ENCODE data around the gene PEX5L.
"Not testable (repeated sequence)": the region's sequence is repeated elsewhere in the genome, so short reads cannot be mapped to it uniquely, and the experiment has no call there.

PEX5L gene

DNA sequence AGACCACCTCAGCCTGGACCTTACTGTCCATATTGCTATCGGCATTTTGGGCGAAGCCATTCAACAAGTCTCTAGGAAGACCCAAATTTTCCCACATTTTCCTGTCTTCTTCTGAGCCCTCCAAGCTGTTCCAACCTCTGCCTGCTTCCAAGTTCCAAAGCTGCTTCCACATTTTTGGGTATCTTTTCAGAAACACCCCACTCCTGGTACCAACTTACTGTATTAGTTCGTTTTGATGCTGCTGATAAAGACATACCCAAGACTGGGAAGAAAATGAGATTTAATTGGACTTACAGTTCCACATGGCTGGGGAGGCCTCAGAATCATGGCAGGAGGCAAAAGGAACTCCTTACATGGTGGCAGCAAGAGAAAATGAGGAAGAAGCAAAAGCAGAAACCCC lies 28.4 kb downstream of the PEX5L start:
- not testable (repeated sequence) for DNase-seq

DNA sequence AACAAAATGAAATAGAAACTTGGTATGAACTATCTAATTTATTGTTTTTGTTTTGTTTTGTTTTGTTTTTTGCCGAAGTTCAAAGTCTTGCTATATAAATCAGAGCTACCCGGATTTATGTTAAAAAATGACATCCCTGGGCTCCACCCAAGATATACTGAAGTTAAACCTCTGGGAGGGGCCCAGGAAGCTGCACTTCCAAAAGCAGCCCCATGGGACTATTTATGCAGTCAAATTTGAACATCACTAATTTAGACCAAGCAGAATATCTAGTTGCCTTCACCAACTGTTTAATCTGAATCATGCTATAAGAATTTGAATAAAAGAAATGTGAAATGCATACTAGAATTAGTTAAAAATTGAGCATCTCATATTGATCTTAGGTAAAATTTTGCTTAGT lies 32.2 kb downstream of the PEX5L start:
- DNase-seq: no peak

DNA sequence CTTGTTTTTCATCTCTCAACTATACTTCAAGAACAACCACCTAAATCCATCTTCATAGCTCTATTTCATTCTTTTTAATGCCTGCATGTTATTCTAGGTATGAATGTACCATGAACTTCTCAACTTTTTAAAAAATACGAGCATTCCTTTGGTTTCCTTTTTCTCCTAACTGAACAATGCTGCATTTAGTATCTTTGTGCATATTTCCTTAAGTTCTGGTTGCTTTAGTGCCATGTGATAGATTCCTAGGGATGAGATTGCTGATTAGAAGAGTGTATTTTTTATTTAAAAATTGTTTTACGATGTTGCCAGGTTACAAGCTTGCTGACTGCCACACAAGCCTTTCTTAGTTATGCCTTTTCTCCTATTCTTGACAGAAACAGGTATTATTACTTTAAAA lies 34.7 kb downstream of the PEX5L start:
- no peak for DNase-seq

- no peak for DNase-seq
These were observed 36.2 kb downstream of the PEX5L start for GRCh38 chr3:180000500-180000899.

GRCh38 chr3:179995406-179995805 lies 41.3 kb downstream of the PEX5L start:
- DNase-seq: peak; percentile 9

- no peak for DNase-seq
These were observed 44.9 kb downstream of the PEX5L start for GRCh38 chr3:179991883-179992282.

DNA sequence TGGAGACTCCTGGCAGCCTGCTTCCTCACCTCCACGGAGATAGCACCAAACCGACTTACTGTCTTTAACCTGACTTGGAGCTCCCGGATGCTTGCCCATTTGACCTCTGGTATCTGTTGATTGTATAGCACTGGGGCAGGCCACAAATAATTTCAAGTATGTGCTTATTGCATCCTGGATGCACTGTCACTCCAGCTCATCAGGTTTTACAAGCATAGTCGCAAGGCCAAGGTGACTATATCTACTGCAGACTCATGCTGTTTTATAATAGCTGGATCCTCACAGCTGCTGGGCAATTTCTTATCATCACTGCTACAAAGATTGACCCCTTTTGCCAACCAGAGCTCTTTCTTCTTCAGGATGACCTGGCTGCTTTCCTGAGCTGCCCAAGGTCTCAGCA lies 45.6 kb downstream of the PEX5L start:
- no peak for DNase-seq

DNA sequence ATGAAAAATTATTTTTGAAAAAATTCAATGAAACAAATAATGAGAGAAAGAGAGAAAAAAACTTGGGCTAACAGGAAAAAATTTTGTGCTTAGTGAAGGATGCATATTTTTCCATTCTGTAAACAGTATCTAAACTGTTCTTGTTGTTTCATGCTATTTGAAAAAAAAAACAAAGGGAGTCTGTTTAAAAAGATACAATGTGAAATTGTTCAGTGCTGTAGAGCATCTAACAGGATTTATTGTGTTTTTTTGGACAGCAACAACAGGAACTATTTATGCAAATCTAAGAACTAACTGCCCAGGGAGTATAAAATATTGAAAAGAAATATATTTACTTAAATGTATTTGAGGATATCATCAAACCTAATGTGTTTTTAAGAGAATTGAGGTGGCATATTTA lies 55.1 kb downstream of the PEX5L start:
- no peak for DNase-seq

GRCh38 chr3:179977356-179977755 lies 59.4 kb downstream of the PEX5L start:
- no peak for DNase-seq

DNA sequence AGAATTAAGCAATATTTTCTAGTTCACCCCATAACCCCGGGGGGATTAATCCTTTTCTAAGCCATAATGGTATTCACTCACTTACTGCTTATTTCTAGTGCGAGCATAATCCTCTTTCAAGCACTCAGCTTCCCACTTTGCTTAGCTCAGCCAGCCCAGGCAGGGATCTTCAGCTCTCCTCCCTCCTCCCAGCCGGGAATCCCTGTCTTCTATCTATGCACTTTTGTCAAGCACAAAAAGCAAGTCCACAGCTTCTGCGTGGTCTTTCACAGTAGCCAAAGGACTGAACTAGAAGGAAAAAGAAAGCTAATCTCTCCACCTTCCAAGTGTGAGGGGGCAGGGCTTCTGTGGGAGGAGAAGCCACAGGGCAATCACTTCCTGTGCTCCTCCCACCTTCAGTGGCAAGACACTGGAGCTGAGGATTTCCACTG lies 62.8 kb downstream of the PEX5L start:
- DNase-seq: no peak

DNA sequence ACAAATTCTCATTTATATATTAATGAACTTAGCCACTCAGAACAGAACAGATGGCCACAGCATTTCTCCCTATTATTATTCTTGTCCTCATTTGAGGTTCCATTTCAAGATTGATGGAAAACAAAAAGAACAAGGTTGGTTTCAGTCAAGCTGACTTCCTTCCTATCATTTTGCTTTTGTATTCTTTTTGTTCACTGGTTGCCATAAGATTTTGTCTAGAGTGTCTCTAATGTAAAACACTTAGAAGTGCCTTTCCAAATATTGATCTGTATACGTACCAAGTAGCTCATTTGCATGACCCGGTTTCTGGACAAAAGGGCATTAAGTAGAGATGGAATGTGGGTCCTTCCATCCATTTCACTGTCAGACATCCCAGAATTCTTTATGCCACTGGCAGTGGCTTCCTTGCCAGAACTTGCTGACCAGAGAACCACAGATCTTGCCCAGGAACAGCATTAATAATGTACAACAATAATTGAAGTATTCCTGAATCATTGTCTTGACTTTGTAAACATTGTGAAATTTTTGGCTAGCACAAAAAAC lies 63.8 kb downstream of the PEX5L start:
- DNase-seq: peak; percentile 48

DNA sequence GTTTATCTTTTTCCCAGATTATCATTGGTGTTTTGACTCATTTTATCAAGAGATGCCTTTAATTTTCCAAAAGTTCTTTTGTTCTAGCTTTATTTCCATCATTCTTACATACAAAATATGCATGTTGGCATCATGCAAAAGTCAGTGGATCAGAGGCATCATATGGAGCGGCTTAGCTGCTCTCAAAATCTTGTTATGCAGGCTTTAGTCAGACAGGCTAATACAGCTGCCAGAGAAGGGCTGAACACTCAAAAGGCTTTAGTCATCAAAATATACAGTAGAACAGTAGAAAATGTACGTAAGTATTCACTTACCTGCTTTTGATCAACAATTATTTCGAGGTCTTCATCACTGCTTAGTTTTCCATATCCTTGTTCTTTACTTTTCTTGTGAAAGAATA lies 65.5 kb downstream of the PEX5L start:
- DNase-seq: peak; percentile 82

DNA sequence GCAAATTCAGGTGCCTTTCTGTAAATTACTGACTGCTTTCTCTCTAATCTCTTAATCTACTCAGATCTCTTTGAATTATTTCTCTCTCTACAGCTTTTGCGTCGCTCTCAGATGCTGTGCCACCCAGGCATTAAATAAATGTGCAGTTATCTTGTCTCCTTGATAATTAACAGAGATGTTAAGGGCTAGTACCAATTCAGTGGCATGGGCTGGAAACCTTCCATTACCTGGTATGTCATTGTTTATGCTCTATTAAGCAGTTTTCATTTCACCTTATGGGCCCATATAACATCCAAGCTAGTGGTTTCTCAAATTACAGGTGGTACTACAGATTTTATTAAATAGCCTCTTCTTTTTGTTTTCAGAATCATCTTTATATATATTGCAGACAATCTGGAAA lies 66.0 kb downstream of the PEX5L start:
- DNase-seq: peak; percentile 90

- DNase-seq: peak; percentile 87
These were observed 67.2 kb downstream of the PEX5L start for GRCh38 chr3:179969525-179969924.

DNA sequence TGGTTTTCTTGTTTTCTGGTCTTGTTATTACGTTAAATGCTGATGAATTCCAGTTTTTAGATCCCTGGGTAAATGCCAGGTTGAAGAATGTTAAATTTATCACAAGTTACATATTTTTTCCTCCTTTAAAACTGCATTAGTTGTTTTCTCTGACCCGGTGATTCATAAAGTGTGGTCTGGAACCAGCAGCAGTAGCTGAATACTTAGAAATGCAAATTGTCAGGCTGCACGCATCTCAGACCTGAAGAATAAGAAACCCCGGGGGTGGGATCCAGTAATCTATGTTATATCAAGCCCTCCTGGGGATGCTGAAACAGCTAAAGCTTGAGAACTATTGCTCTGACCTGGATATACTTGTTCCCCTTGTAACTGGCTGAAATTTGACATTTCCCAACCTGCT lies 69.1 kb downstream of the PEX5L start:
- no peak for DNase-seq

- no peak for DNase-seq
These were observed 71.8 kb downstream of the PEX5L start for GRCh38 chr3:179964890-179965289.

DNA sequence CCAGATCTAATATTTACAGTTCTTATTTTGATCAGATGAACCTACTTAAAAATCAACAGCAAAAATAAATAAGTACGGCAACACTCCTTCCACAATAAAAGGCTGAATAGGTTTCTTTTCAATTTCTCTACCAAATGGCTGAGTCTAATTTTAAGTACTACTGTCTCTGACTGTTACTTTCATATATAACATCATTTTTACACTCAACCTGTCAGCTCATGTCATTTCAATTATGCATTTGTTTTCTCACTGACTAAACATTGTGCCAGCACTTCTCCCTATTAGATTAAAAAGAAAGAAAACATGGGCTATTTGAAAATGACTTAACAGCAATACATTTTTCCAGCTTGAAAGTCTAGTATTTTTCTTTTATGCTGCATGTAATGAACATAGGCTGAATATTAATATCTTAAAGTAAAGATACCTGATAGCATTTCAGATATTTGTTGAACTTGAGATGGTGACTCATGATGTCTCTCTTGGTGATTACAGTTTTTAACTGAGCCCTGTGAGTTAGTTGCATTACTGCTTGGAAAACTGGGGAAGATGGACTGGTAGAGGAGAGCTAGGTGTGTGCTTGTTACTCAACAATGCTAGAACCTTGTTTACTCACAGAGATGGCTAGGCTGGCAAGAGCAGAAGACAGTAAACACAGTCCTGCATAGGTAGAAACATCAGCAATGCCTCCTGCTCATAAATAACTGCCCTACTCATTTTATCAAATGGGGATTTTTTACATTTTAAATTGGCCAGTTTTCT lies 73.9 kb downstream of the PEX5L start:
- DNase-seq: peak; percentile 41

DNA sequence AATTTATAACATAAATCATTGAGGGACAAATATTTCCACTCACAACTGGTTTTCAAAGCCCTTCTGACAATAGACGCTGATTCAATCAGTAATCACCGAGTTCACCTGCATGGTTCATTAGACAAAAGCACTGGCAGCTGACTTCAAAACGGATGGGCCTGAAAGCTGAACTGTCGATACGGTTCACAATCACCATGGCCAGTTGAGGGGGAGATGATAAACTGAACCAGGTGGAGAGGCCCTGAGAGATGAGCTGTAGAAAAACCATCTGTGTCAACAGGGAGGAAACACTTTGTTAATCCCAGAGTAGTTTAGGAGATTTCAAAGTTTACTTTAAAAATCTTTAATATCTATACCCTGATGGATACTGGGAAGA lies 75.0 kb downstream of the PEX5L start:
- peak; percentile 84 for DNase-seq

- no peak for DNase-seq
These were observed 75.5 kb downstream of the PEX5L start for GRCh38 chr3:179961071-179961702.

GRCh38 chr3:179958759-179959158 lies 78.0 kb downstream of the PEX5L start:
- no peak for DNase-seq

GRCh38 chr3:179958143-179958542 lies 78.6 kb downstream of the PEX5L start:
- no peak for DNase-seq

GRCh38 chr3:179957264-179957845 lies 79.4 kb downstream of the PEX5L start:
- DNase-seq: peak; percentile 52

DNA sequence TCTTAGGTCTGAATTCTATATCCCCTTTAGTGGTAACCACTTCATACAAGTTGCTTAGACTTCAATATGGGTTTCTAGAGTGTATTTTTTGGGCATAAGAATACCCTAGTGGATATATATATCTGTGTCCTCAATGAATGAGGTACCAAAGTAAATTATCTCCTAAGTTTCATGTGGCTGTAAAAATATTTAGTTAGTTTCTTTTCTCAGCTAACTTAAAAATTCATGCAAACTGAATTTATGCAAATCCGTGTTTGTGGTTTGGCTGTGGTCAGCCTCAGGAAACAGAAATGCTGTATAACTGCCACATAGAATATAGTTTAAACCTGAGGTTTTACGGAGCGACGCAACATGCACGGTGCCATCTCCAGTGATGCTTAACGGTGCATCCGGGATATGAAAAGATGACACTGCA lies 80.3 kb downstream of the PEX5L start:
- no peak for DNase-seq

GRCh38 chr3:179955809-179956208 lies 80.9 kb downstream of the PEX5L start:
- no peak for DNase-seq
